ENCODE results near the gene CAP2.
"Not testable (repeated sequence)": the region's sequence is repeated elsewhere in the genome, so short reads cannot be mapped to it uniquely, and the experiment has no call there.

The CAP2 gene

DNA sequence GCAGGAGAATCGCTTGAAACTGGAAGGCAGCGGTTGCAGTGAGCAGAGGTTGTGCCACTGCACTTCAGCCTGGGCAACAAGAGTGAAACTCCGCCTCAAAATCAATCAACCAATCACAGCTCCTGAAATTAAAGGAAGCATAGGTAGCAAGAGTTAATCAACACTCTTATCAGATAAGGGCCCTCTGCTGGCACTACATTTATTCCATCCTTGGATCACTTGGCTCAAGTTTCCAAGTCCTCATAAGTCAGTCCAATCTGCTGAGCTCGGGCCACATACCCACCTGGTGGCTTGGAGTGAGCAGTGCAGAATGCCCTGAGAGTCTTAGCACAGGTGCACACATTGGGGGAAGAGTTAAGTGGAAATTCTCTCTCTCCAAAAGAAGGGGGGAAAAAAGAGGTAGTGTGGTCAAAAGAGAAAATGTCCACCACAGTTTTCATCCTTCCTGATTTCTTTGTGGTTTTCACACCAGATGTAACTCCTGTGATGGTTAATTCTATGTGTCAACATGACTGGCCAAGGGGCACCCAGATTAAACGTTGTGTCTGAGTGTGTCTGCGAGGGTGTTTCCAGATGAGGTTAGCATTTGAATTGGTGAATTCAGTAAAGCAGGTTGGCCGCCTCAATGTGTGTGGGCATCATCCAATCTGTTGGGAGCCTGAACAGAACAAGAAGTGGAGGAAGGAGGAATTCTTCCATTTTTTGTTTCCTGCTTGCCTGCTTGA, 192.5 kb downstream of the CAP2 start:
- Histone ChIP-seq H2AFZ (ENCODE audit: low read length) (no peak overlapping the region), H3K36me3 (ENCODE audit: insufficient read depth, low read length) (no peaks in the 10 kb centered on the region), H3K27ac (ENCODE audit: low read depth, low read length, poor library complexity, severe bottlenecking) (no peak overlapping the region), H3K9ac (ENCODE audit: low read length) (no peak overlapping the region), H3K9me2 (ENCODE audit: low read depth, low read length) (no peaks in the 10 kb centered on the region), H3K4me3 (ENCODE audit: low read depth, low read length, poor library complexity, severe bottlenecking) (no peak overlapping the region), H4K20me1 (ENCODE audit: insufficient read depth, low read length) (no peaks in the 10 kb centered on the region), H3F3A (ENCODE audit: insufficient read depth, low read length) (no peaks in the 10 kb centered on the region), H3K27me3 (ENCODE audit: insufficient read depth, low read length) (no peaks in the 10 kb centered on the region), H3K4me2 (ENCODE audit: low read length) (no peak overlapping the region), H3K9me3 (ENCODE audit: low read length) (no peaks in the 10 kb centered on the region), H3K79me2 (ENCODE audit: insufficient read depth, low read length) (no peaks in the 10 kb centered on the region), H3K4me1 (ENCODE audit: insufficient read depth, low read length, severe bottlenecking) (no peaks in the 10 kb centered on the region)
- TF ChIP-seq, protein P1, sequence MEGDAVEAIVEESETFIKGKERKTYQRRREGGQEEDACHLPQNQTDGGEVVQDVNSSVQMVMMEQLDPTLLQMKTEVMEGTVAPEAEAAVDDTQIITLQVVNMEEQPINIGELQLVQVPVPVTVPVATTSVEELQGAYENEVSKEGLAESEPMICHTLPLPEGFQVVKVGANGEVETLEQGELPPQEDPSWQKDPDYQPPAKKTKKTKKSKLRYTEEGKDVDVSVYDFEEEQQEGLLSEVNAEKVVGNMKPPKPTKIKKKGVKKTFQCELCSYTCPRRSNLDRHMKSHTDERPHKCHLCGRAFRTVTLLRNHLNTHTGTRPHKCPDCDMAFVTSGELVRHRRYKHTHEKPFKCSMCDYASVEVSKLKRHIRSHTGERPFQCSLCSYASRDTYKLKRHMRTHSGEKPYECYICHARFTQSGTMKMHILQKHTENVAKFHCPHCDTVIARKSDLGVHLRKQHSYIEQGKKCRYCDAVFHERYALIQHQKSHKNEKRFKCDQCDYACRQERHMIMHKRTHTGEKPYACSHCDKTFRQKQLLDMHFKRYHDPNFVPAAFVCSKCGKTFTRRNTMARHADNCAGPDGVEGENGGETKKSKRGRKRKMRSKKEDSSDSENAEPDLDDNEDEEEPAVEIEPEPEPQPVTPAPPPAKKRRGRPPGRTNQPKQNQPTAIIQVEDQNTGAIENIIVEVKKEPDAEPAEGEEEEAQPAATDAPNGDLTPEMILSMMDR (IDR thresholded peaks at IDR 0.05; ENCODE audit: low read length), result peak; percentile 22; the same call in 1 of the 2 replicates
- TF ChIP-seq EZH2 (IDR thresholded peaks at IDR 0.05; ENCODE audit: borderline replicate concordance, low read length), result no peak

DNA sequence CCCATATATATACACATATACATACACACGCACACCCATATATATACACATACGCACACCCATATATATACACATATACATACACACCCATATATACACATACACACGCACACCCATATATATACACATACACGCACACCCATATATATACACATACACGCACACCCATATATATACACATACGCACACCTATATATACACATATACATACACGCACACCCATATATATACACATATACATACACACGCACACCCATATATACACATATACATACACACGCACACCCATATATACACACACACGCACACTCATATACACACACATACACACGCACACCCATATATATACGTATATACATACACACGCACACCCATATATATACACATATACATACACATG, 193.2 kb downstream of the CAP2 start:
- not testable (repeated sequence) for H3K27ac ChIP-seq (ENCODE audit: low read depth, low read length, poor library complexity, severe bottlenecking); H3K27me3 ChIP-seq (ENCODE audit: insufficient read depth, low read length); H3K79me2 ChIP-seq (ENCODE audit: insufficient read depth, low read length); H3K9ac ChIP-seq (ENCODE audit: low read length); H3K9me3 ChIP-seq (ENCODE audit: low read length); H3F3A ChIP-seq (ENCODE audit: insufficient read depth, low read length); H3K4me2 ChIP-seq (ENCODE audit: low read length); H2AFZ ChIP-seq (ENCODE audit: low read length); H4K20me1 ChIP-seq (ENCODE audit: insufficient read depth, low read length); H3K9me2 ChIP-seq (ENCODE audit: low read depth, low read length); H3K36me3 ChIP-seq (ENCODE audit: insufficient read depth, low read length); H3K4me3 ChIP-seq (ENCODE audit: low read depth, low read length, poor library complexity, severe bottlenecking); H3K4me1 ChIP-seq (ENCODE audit: insufficient read depth, low read length, severe bottlenecking)

DNA sequence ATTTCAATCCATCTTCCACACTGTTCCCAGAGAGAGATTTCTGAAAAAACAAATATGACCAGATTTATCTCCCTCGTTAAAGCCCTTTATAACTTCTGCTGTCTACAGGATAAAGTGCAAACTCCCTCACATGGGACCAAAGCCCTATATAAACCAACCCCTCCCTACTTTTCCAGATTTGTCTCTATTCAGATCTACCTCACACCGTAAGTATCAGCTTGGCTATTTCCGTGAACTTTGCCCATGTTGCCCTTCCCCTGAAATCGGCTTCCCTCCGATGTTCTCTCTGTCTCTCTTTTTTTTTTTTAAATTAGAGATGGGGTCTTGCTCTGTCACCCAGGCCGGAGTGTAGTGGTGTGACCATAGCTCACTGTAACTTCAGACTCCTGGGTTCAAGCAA, 194.6 kb downstream of the CAP2 start:
- Histone ChIP-seq H4K20me1 (ENCODE audit: insufficient read depth, low read length) (no peaks in the 10 kb centered on the region), H3F3A (ENCODE audit: insufficient read depth, low read length) (no peaks in the 10 kb centered on the region), H2AFZ (ENCODE audit: low read length) (no peak overlapping the region), H3K9me2 (ENCODE audit: low read depth, low read length) (no peaks in the 10 kb centered on the region), H3K27ac (ENCODE audit: low read depth, low read length, poor library complexity, severe bottlenecking) (no peak overlapping the region), H3K79me2 (ENCODE audit: insufficient read depth, low read length) (no peaks in the 10 kb centered on the region), H3K4me2 (ENCODE audit: low read length) (no peak overlapping the region), H3K9me3 (ENCODE audit: low read length) (no peaks in the 10 kb centered on the region), H3K27me3 (ENCODE audit: insufficient read depth, low read length) (no peaks in the 10 kb centered on the region), H3K9ac (ENCODE audit: low read length) (no peak overlapping the region), H3K36me3 (ENCODE audit: insufficient read depth, low read length) (no peaks in the 10 kb centered on the region), H3K4me3 (ENCODE audit: low read depth, low read length, poor library complexity, severe bottlenecking) (no peak overlapping the region), H3K4me1 (ENCODE audit: insufficient read depth, low read length, severe bottlenecking) (no peaks in the 10 kb centered on the region)
- TF ChIP-seq, protein P1 (IDR thresholded peaks at IDR 0.05; ENCODE audit: low read length), result no peak
- no peak for TF ChIP-seq EZH2 (IDR thresholded peaks at IDR 0.05; ENCODE audit: borderline replicate concordance, low read length)

All from OCI-LY1 (cell line).